Spleen (tissue), 7 donors: ENCODE data around the gene PHF21B.

ENCODE experiments used
- POLR2A ChIP-seq, 3 donors: fragments of 450-650 bp; IDR thresholded peaks; one replicate each; pipeline ENCODE4 v1.5.1; 2017; ENCODE audit warnings: antibody characterized with exemption in 3 of 3, mild to moderate bottlenecking in 1 of 3
- POLR2AphosphoS5 ChIP-seq, 3 donors: sonication (generic); formaldehyde crosslinking; IDR thresholded peaks; one replicate each; pipeline ENCODE4 v1.5.1; 2017; ENCODE audit warnings: antibody characterized with exemption in 3 of 3
- TF ChIP-seq, protein P1 (sequence below), 11 experiments: fragments of 200-600 bp in 7 of 11; fragments of 450-650 bp in 4 of 11; sonication (generic) in 4 of 11; IDR thresholded peaks in 8 of 11; conservative IDR thresholded peaks in 3 of 11; 1 replicate in 7 of 11; 2 replicates in 4 of 11; pipeline versions ENCODE4 v1.4.0 to v1.8.0; 2016 to 2021; ENCODE audit warnings: antibody characterized with exemption in 11 of 11, inconsistent platforms in 4 of 11, mild to moderate bottlenecking in 1 of 11
- donor health status: DM: no; HTN: no; CAD: no; lungs with moderate emphysema.
- donor health status: DM: no; HTN: no; CAD: no.
- donor health status: DM: no; HTN: no; CAD: no.

DNA sequence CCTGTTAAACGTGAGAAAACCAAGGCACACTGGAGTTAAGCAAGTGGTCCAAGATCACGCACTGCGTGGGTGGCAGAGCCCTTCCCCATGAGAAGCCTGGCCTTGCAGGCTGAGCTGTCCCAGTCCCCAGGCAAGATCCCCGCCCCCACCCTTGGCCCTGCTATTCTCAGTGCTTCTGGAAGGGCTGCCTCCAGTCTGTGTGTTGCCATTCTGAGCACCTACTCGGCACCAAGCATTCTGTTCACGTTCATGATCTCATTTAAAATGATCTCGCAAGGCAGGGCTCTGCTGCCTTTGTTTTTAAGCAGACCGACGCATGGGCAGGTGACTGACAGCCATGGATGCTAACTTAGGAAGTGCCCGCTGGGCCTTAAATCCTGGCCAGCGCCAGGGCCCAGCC is 62.8 kb downstream of the PHF21B start:
- TF ChIP-seq, protein P1, sequence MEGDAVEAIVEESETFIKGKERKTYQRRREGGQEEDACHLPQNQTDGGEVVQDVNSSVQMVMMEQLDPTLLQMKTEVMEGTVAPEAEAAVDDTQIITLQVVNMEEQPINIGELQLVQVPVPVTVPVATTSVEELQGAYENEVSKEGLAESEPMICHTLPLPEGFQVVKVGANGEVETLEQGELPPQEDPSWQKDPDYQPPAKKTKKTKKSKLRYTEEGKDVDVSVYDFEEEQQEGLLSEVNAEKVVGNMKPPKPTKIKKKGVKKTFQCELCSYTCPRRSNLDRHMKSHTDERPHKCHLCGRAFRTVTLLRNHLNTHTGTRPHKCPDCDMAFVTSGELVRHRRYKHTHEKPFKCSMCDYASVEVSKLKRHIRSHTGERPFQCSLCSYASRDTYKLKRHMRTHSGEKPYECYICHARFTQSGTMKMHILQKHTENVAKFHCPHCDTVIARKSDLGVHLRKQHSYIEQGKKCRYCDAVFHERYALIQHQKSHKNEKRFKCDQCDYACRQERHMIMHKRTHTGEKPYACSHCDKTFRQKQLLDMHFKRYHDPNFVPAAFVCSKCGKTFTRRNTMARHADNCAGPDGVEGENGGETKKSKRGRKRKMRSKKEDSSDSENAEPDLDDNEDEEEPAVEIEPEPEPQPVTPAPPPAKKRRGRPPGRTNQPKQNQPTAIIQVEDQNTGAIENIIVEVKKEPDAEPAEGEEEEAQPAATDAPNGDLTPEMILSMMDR (IDR thresholded peaks at IDR 0.05 in 8 of 11, conservative IDR thresholded peaks at IDR 0.05 in 3 of 11): no peak
- TF ChIP-seq POLR2A (IDR thresholded peaks at IDR 0.05) (no peak), POLR2AphosphoS5 (IDR thresholded peaks at IDR 0.05) (no peak)
